ENCODE measurements around the gene KCTD13. TPM values are rescaled to one million over a fixed set of nuclear protein-coding genes. Genes with fewer than 3 reads are reported as not detected.
A peak's percentile ranks its signal among the peaks of the same experiment; 100 is the strongest.

KCTD13 gene
- total RNA-seq, 2 donors from 2014 or later: 14.3 to 49.1 TPM

- TF ChIP-seq CTCF (IDR thresholded peaks at IDR 0.05) (no peak), POLR2A (IDR thresholded peaks at IDR 0.05) (no peak)
- H3K4me1 ChIP-seq: no peaks in the 10 kb centered on the region
- no peak for ATAC-seq
Measured at GRCh38 chr16:29915590-29916247, 10.3 kb downstream of the KCTD13 start.

GRCh38 chr16:29913514-29913913 lies 12.5 kb downstream of the KCTD13 start:
- WGBS, 2 donors: 93 to 99% methylated on average over 8 of the region's 8 CpGs
- peaks cover 0 to 2% of the 10 kb centered on the region in 2 donors for H3K36me3 ChIP-seq (replicated peaks in 1 of 2; ENCODE audit: insufficient read depth in 1 of 2, low read depth in 2 of 2)
- H3K4me3 ChIP-seq: no peak overlapping the region
- intact Hi-C loops (cut with DNase I): no loop called here
- H3K27ac ChIP-seq: no peak overlapping the region
- no peak for ATAC-seq
- H3K9me3 ChIP-seq: no peaks in the 10 kb centered on the region
- H3K4me1 ChIP-seq: no peaks in the 10 kb centered on the region
- TF ChIP-seq POLR2A (IDR thresholded peaks at IDR 0.05) (no peak), CTCF (IDR thresholded peaks at IDR 0.05) (no peak)
- DNase-seq: no peak
- no peaks in the 10 kb centered on the region for H3K27me3 ChIP-seq

More at GRCh38 chr16:29915590-29916247, 10.3 kb downstream of the KCTD13 start:
- H3K4me3 ChIP-seq: no peak overlapping the region
- H3K9me3 ChIP-seq: no peaks in the 10 kb centered on the region
- peak overlapping the region in 1 of 4 donors; percentile 14 for H3K27ac ChIP-seq
- no peaks in the 10 kb centered on the region for H3K27me3 ChIP-seq
- DNase-seq: no peak
- peaks cover 0 to 10% of the 10 kb centered on the region in 2 donors for H3K36me3 ChIP-seq (replicated peaks in 1 of 2; ENCODE audit: insufficient read depth in 1 of 2, low read depth in 2 of 2)
- intact Hi-C loops (cut with DNase I): no loop called here
- WGBS, 2 donors: 65 to 68% methylated on average over 6 of the region's 6 CpGs

DNA sequence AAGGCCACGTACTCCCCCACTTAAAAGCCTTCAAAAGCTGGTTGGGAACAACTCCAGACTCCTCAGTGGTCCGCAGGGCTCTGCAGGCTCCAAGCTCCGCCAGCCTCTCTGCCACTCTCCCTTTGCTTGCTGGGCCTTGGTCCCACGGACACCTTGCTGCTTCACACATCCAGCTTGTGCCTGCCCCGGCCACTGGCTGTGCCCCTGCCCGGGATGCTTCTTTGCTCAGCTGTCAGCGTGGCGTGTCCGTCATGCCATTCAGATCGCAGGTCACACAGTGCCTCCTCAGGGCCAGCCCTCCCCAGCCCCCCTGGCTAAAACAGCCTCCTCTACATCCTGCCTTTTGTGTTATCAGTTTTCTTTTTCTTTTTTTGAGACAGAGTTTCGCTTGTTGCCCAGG lies 13.9 kb downstream of the KCTD13 start:
- DNase-seq: no peak
- intact Hi-C loops (cut with DNase I): no loop called here
- H3K4me1 ChIP-seq: no peaks in the 10 kb centered on the region
- peaks cover 0 to 2% of the 10 kb centered on the region in 2 donors for H3K36me3 ChIP-seq (replicated peaks in 1 of 2; ENCODE audit: insufficient read depth in 1 of 2, low read depth in 2 of 2)
- H3K4me3 ChIP-seq: no peak overlapping the region
- WGBS, 2 donors: 81 to 84% methylated on average over 10 of the region's 11 CpGs
- no peak for TF ChIP-seq POLR2A (IDR thresholded peaks at IDR 0.05)
- no peak for TF ChIP-seq CTCF (IDR thresholded peaks at IDR 0.05)
- H3K27ac ChIP-seq: no peak overlapping the region
- H3K27me3 ChIP-seq: no peaks in the 10 kb centered on the region
- H3K9me3 ChIP-seq: no peaks in the 10 kb centered on the region
- no peak for ATAC-seq

GRCh38 chr16:29911676-29912010 lies 14.4 kb downstream of the KCTD13 start:
- no peaks in the 10 kb centered on the region for H3K27me3 ChIP-seq
- DNase-seq: no peak
- no peak for TF ChIP-seq POLR2A (IDR thresholded peaks at IDR 0.05)
- no peak for TF ChIP-seq CTCF (IDR thresholded peaks at IDR 0.05)
- no peak overlapping the region for H3K27ac ChIP-seq
- no peaks in the 10 kb centered on the region for H3K4me1 ChIP-seq
- 75 to 83% methylated on average over 4 to 14 of the region's 15 CpGs for WGBS, 2 donors
- intact Hi-C loops (cut with DNase I): no loop called here
- ATAC-seq: no peak
- no peak overlapping the region for H3K4me3 ChIP-seq
- peaks cover 0 to 2% of the 10 kb centered on the region in 2 donors for H3K36me3 ChIP-seq (replicated peaks in 1 of 2; ENCODE audit: insufficient read depth in 1 of 2, low read depth in 2 of 2)
- H3K9me3 ChIP-seq: no peaks in the 10 kb centered on the region

Measured in body of pancreas (tissue), 4 donors.